CD4-positive, alpha-beta memory T cell (primary cell): Measurements from ENCODE around the gene EEF1E1. TPM values are rescaled to one million over a fixed set of nuclear protein-coding genes. Genes with fewer than 3 reads are reported as not detected.
"Not testable (repeated sequence)": the region's sequence is repeated elsewhere in the genome, so short reads cannot be mapped to it uniquely, and the experiment has no call there.

ENCODE experiments used
- CTCF ChIA-PET: fragments of 350-600 bp; sonication (Branson Sonifier 250); formaldehyde crosslinking; loops from one replicate; lab custom pipeline; 2021; ENCODE audit warnings: inconsistent platforms; ENCODE audit not compliant: partially characterized antibody; lab: Charles Lee
- POLR2A ChIA-PET: fragments of 350-600 bp; sonication (Branson Sonifier 250); formaldehyde crosslinking; loops from one replicate; lab custom pipeline; 2021; ENCODE audit not compliant: partially characterized antibody; lab: Charles Lee
- DNase-seq, 5 donors: peaks; one replicate each; pipeline versions ENCODE4 v3.0.0 to v3.0.0-alpha.2; 2020 to 2022; ENCODE audit warnings: mixed read lengths in 1 of 5
- H3K27ac ChIP-seq: one replicate; pipeline ENCODE4 v1.7.0; 2013; ENCODE audit warnings: low read depth, low read length
- H3K27me3 ChIP-seq: 2 replicates; pipeline ENCODE4 v1.7.0; 2013; ENCODE audit warnings: mild to moderate bottlenecking, low read length, moderate library complexity; ENCODE audit not compliant: insufficient read depth
- H3K36me3 ChIP-seq: 2 replicates; pipeline ENCODE4 v1.7.0; 2013; ENCODE audit warnings: mild to moderate bottlenecking, low read length, moderate library complexity; ENCODE audit not compliant: insufficient read depth
- H3K4me1 ChIP-seq: 2 replicates; pipeline ENCODE4 v1.7.0; 2013; ENCODE audit warnings: mild to moderate bottlenecking, low read length, moderate library complexity; ENCODE audit not compliant: insufficient read depth
- H3K4me3 ChIP-seq, 2 donors: one replicate each; pipeline ENCODE4 v1.7.0; 2013; ENCODE audit warnings: low read length in 2 of 2, mild to moderate bottlenecking in 1 of 2
- H3K9me3 ChIP-seq, 2 donors: one replicate each; pipeline ENCODE4 v1.7.0; 2013; ENCODE audit warnings: low read length in 2 of 2, control low read depth in 1 of 2; ENCODE audit not compliant: control insufficient read depth in 1 of 2
- H3K27ac Mint-ChIP-seq, 7 donors: one replicate each; pipeline ENCODE4 v1.8.0; 2020 to 2021; ENCODE audit warnings: mixed read lengths in 7 of 7, mild to moderate bottlenecking in 6 of 7, inconsistent platforms in 3 of 7, moderate library complexity in 3 of 7
- H3K27me3 Mint-ChIP-seq, 2 donors: one replicate each; pipeline ENCODE4 v1.8.0; 2020 to 2021; ENCODE audit warnings: mixed read lengths in 2 of 2
- H3K36me3 Mint-ChIP-seq, 2 donors: one replicate each; pipeline ENCODE4 v1.8.0; 2020 to 2021; ENCODE audit warnings: mixed read lengths in 2 of 2, inconsistent platforms in 1 of 2, mild to moderate bottlenecking in 1 of 2
- H3K4me1 Mint-ChIP-seq, 4 donors: one replicate each; pipeline ENCODE4 v1.8.0; 2020 to 2021; ENCODE audit warnings: mixed read lengths in 4 of 4, mild to moderate bottlenecking in 1 of 4
- H3K4me3 Mint-ChIP-seq, 8 donors: one replicate each; pipeline ENCODE4 v1.8.0; 2020 to 2021; ENCODE audit warnings: mixed read lengths in 8 of 8, mild to moderate bottlenecking in 7 of 8, moderate library complexity in 6 of 8, inconsistent platforms in 3 of 8
- H3K9me3 Mint-ChIP-seq, 8 donors: one replicate each; pipeline ENCODE4 v1.8.0; 2020 to 2021; ENCODE audit warnings: mixed read lengths in 8 of 8, mild to moderate bottlenecking in 5 of 8, inconsistent platforms in 3 of 8, moderate library complexity in 1 of 8
- intact Hi-C: fragments of 100-400 bp; cut with micrococcal nuclease; formaldehyde crosslinking; loops from one replicate; pipeline ENCODE4 v1.15.1; 2023
- polyA plus RNA-seq, 2 donors: library from polyadenylated mRNA; unstranded; fragments of 300-500 nt; fragmentation: Illumina TruSeq; gene quantifications; one replicate each; pipeline ENCODE4 v1.2.3, GENCODE V29; 2021
- total RNA-seq, 2 experiments: library from RNA; stranded (reverse); gene quantifications; one replicate each; pipeline ENCODE4 v1.2.3, GENCODE V29; 2021

EEF1E1 gene
- total and polyA plus RNA-seq, 4 experiments from 2014 or later = 14.8 to 82.7 (median 36.8) TPM

DNA sequence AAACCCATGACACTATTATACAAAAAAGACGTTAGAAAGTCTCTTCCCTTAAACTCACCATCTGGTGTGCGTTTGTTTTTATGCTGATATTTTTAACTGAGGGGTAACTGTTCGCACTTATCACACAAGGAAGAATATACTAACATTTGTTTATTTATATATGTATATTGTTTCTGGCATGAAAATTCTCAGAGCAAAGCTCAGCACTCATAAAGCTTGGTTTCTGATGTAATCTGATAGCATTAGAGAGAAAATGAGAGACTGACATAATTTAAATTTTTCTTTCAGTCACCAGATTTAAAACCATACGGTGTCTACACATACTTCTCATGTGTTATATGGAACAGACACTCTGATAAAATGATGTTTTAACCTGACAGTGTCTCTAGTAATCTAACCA lies 45.1 kb downstream of the EEF1E1 start:
- no peak overlapping the region for H3K4me3 Mint-ChIP-seq
- H3K36me3 Mint-ChIP-seq = peaks cover 33 to 45% of the 10 kb centered on the region in 2 donors
- Histone ChIP-seq H3K27me3 (no peaks in the 10 kb centered on the region), H3K36me3 (peaks cover 7% of the 10 kb centered on the region), H3K9me3 (no peaks in the 10 kb centered on the region), H3K27ac (no peak overlapping the region), H3K4me1 (no peaks in the 10 kb centered on the region), H3K4me3 (no peak overlapping the region)
- H3K9me3 Mint-ChIP-seq = no peaks in the 10 kb centered on the region
- peaks cover 7 to 11% (median 9%) of the 10 kb centered on the region in 4 donors for H3K4me1 Mint-ChIP-seq
- intact Hi-C loops = no loop called here
- no peak for DNase-seq
- H3K27me3 Mint-ChIP-seq = no peaks in the 10 kb centered on the region
- H3K27ac Mint-ChIP-seq = no peak overlapping the region
- ChIA-PET CTCF (interaction anchor here (1.0 kb wide), 1 partner anchor 25 kb away, joined by 3 read pairs; no protein-coding TSS in a partner anchor), POLR2A (no interaction called here)

DNA sequence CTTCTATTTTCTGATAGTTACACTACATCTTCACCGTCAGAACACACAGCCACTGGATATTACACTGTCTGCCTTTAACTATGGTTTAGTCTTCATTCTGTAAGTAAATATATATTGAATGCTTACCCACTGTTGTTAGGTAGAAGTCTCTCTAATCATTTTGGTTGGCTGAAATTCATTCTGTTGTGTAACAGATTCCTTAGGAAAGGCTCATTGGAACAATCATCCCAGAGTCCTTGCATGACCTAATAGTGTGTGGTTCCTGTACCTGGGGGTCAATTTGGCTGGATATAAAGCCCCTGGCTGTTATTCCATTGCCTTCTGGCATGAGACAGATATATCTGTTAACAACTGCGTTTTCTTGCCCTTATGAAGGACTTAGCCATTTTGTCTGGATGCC lies 48.1 kb downstream of the EEF1E1 start:
- no peaks in the 10 kb centered on the region for H3K9me3 Mint-ChIP-seq
- CTCF ChIA-PET = no interaction called here

DNA sequence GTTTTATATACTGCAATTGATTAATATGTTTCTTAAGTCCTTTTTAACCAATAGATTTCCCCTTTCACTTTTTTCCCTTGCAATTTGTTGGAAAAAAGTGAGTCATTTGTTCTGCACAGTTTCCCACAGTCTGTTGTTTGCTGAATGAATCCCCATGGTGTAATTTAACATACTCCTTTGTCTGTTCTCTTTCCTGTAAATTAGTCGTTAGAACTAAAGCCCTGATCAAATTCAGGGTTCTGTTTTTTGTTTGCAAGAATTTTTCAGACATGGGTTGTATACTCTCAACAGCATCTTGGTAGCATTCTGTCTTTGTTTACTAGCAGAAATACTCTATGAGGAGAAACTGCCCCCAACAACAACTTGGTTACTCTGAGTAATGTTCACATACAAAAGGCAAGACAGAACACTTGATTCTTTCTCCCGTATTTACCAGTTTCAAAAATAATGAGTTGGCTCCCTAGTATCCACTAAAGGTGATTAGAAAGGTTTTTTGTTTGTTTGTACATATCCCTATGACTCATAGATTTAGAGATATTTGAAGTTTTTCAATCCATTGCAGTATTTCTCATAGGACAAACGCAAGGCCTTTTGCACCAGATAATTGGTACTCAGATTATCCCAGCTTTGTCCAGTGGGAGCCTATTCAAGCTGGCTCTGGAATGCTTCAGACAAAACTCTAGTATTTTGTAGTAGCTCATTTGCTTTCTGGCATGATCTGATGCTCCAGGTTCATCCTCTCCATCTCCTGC lies 54.6 kb downstream of the EEF1E1 start:
- H3K27me3 ChIP-seq = no peaks in the 10 kb centered on the region
- peaks cover 2 to 11% (median 4%) of the 10 kb centered on the region in 4 donors for H3K4me1 Mint-ChIP-seq
- H3K4me3 ChIP-seq = no peak overlapping the region
- POLR2A ChIA-PET = interaction anchor here (0.7 kb wide), 1 partner anchor 245 kb away, joined by 4 read pairs; no protein-coding TSS in a partner anchor
- H3K4me3 Mint-ChIP-seq = no peak overlapping the region
- no peaks in the 10 kb centered on the region for H3K27me3 Mint-ChIP-seq
- peaks cover 4% of the 10 kb centered on the region for H3K36me3 ChIP-seq
- no peaks in the 10 kb centered on the region for H3K4me1 ChIP-seq
- intact Hi-C loops = no loop called here
- peaks cover 0 to 16% (median 3%) of the 10 kb centered on the region in 8 donors for H3K9me3 Mint-ChIP-seq
- peak overlapping the region in 1 of 7 donors; percentile 37 for H3K27ac Mint-ChIP-seq
- CTCF ChIA-PET = no interaction called here
- no peak overlapping the region for H3K27ac ChIP-seq
- H3K36me3 Mint-ChIP-seq = peaks cover 27 to 71% of the 10 kb centered on the region in 2 donors
- no peak for DNase-seq
- H3K9me3 ChIP-seq = no peaks in the 10 kb centered on the region

More for the DNA sequence above, 48.1 kb downstream of the EEF1E1 start:
- DNase-seq = no peak
- POLR2A ChIA-PET = no interaction called here
- Mint-ChIP-seq H3K27me3 (no peaks in the 10 kb centered on the region), H3K4me1 (peaks cover 4 to 11% (median 8%) of the 10 kb centered on the region in 4 donors), H3K36me3 (peaks cover 40 to 42% of the 10 kb centered on the region in 2 donors), H3K4me3 (no peak overlapping the region), H3K27ac (peak overlapping the region in 2 of 7 donors; percentile 49 to 60)
- intact Hi-C loops = no loop called here
- Histone ChIP-seq H3K9me3 (no peaks in the 10 kb centered on the region), H3K4me1 (no peaks in the 10 kb centered on the region), H3K27me3 (no peaks in the 10 kb centered on the region), H3K4me3 (no peak overlapping the region), H3K36me3 (no peaks in the 10 kb centered on the region), H3K27ac (no peak overlapping the region)

DNA sequence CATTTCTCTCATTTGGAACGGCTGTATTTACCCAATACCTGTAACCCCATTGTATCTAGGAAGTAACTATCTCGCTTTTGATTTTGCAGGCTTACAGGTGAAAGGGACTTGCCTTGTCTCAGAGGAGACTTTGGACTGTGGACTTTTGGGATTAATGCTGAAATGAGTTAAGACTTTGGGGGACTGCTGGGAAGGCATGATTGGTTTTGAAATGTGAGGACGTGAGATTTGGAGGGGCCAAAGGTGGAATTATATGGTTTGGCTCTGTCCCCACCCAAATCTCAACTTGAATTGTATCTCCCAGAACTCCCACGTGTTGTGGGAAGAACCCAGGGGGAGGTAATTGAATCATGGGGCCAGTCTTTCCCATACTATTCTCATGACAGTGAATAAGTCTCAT lies 56.6 kb downstream of the EEF1E1 start:
- Mint-ChIP-seq H3K36me3 (peaks cover 24 to 74% of the 10 kb centered on the region in 2 donors), H3K4me3 (peak overlapping the region in 1 of 8 donors; percentile 60), H3K9me3 (peaks cover 0 to 16% (median 3%) of the 10 kb centered on the region in 8 donors)
- POLR2A ChIA-PET, H3K36me3 ChIP-seq, H3K4me3 ChIP-seq, H3K27me3 ChIP-seq, H3K27ac ChIP-seq, H3K4me1 Mint-ChIP-seq, H3K9me3 ChIP-seq, DNase-seq, CTCF ChIA-PET, intact Hi-C loops, H3K27me3 Mint-ChIP-seq, H3K27ac Mint-ChIP-seq, H3K4me1 ChIP-seq: not testable (repeated sequence)

DNA sequence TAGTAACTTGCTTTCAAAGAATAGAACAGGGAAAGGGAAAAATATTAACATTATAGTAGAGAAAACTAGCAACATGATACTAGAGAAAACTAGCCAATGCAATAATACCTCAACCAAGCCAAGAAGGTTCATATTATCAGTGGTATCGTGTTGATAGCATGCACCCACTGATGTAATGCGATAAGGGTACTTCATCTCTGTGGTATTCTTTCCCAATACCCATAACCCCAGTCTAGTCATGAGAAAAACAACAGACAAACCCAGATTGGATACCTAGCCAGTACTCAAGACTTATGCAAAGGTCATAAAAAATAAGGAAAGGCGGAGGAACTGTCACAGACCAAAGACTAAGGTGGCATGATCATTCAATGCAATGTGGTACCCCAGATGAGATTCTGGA lies 59.1 kb downstream of the EEF1E1 start:
- H3K4me1 Mint-ChIP-seq = peaks cover 0 to 10% (median 4%) of the 10 kb centered on the region in 4 donors
- H3K27ac Mint-ChIP-seq = no peak overlapping the region
- H3K27me3 ChIP-seq = no peaks in the 10 kb centered on the region
- H3K4me1 ChIP-seq = no peaks in the 10 kb centered on the region
- no peak for DNase-seq
- peaks cover 30 to 77% of the 10 kb centered on the region in 2 donors for H3K36me3 Mint-ChIP-seq
- H3K9me3 Mint-ChIP-seq = peaks cover 0 to 16% (median 4%) of the 10 kb centered on the region in 8 donors
- H3K4me3 ChIP-seq = no peak overlapping the region
- ChIA-PET CTCF (no interaction called here), POLR2A (no interaction called here)
- H3K27me3 Mint-ChIP-seq = no peaks in the 10 kb centered on the region
- no peak overlapping the region for H3K4me3 Mint-ChIP-seq
- peaks cover 4% of the 10 kb centered on the region for H3K36me3 ChIP-seq
- no peaks in the 10 kb centered on the region for H3K9me3 ChIP-seq
- H3K27ac ChIP-seq = no peak overlapping the region
- intact Hi-C loops = no loop called here

DNA sequence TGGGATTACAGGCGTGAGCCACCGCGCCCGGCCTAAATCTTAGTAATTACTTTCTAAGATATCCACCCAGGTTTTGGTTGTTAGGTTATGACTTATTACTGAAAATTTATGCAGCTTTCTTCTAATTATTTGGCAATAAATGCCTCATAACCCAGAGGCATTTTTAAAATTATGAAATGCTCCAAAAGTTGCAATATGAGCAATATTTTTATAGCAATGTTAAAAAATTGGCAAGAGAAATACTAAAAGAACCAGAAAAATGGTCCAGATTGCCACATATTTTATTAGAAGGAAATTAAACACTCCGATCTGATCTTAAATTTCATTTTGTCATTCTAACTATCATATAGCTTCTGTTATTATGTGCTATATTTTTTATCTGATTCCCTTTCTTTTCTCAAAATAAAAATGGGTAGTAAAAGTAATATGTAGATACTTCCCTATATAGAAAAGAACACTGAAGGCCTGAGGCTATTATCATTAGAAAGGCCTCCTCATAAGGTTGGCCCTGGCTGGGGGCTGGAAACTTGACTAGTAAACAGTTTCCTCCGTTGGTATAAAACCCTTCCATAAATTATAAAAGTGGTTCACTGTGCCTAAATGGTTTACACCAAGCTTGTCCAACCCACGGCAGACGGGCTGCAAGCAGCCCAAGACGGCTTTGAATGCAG lies 60.3 kb downstream of the EEF1E1 start:
- H3K4me1 Mint-ChIP-seq = peaks cover 8 to 21% (median 14%) of the 10 kb centered on the region in 4 donors
- H3K27ac ChIP-seq = no peak overlapping the region
- ChIA-PET POLR2A (no interaction called here), CTCF (no interaction called here)
- peaks cover 0 to 16% (median 3%) of the 10 kb centered on the region in 8 donors for H3K9me3 Mint-ChIP-seq
- H3K36me3 ChIP-seq = no peaks in the 10 kb centered on the region
- intact Hi-C loops = no loop called here
- no peaks in the 10 kb centered on the region for H3K27me3 Mint-ChIP-seq
- no peak overlapping the region for H3K4me3 Mint-ChIP-seq
- H3K27me3 ChIP-seq = no peaks in the 10 kb centered on the region
- H3K9me3 ChIP-seq = no peaks in the 10 kb centered on the region
- no peak for DNase-seq
- H3K27ac Mint-ChIP-seq = no peak overlapping the region
- peaks cover 6% of the 10 kb centered on the region for H3K4me1 ChIP-seq
- no peak overlapping the region for H3K4me3 ChIP-seq
- peaks cover 39 to 72% of the 10 kb centered on the region in 2 donors for H3K36me3 Mint-ChIP-seq

DNA sequence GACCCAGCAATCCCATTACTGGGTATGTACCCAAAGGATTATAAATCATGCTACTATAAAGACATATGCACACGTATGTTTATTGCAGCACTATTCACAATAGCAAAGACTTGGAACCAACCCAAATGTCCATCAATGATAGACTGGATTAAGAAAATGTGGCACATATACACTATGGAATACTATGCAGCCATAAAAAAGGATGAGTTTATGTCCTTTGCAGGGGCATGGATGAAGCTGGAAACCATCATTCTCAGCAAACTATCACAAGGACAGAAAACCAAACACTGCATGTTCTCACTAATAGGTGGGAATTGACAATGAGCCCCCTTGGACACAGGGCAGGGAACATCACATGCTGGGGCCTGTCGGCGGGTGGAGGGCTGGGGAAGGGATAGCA lies 68.2 kb downstream of the EEF1E1 start:
- peaks cover 48 to 66% of the 10 kb centered on the region in 2 donors for H3K36me3 Mint-ChIP-seq
- H3K9me3 ChIP-seq, H3K4me3 Mint-ChIP-seq, H3K27me3 Mint-ChIP-seq, H3K27me3 ChIP-seq, H3K36me3 ChIP-seq, CTCF ChIA-PET, H3K27ac Mint-ChIP-seq, H3K9me3 Mint-ChIP-seq, H3K27ac ChIP-seq, H3K4me1 ChIP-seq, H3K4me3 ChIP-seq, POLR2A ChIA-PET, DNase-seq, intact Hi-C loops: not testable (repeated sequence)
- H3K4me1 Mint-ChIP-seq = peaks cover 40 to 71% (median 61%) of the 10 kb centered on the region in 4 donors
